ENCODE measurements around the gene CAMTA1.
A peak's percentile ranks its signal among the peaks of the same experiment; 100 is the strongest.

CAMTA1 gene

GRCh38 chr1:7401814-7402547, 616.7 kb downstream of the CAMTA1 start:
- H3K4me3 ChIP-seq (ENCODE audit: low read length): no peak overlapping the region
- TF ChIP-seq CTCF (conservative IDR thresholded peaks at IDR 0.05; ENCODE audit: low read length): no peak
- DNase-seq (ENCODE audit: low read depth): peak; percentile 97

GRCh38 chr1:7402548-7402850, 617.2 kb downstream of the CAMTA1 start:
- TF ChIP-seq CTCF (conservative IDR thresholded peaks at IDR 0.05; ENCODE audit: low read length): no peak
- DNase-seq (ENCODE audit: low read depth): no peak
- no peak overlapping the region for H3K4me3 ChIP-seq (ENCODE audit: low read length)

- DNase-seq (ENCODE audit: low read depth): no peak
- TF ChIP-seq CTCF (conservative IDR thresholded peaks at IDR 0.05; ENCODE audit: low read length): no peak
- H3K4me3 ChIP-seq (ENCODE audit: low read length): no peak overlapping the region
Measured at GRCh38 chr1:7403265-7404045, 618.2 kb downstream of the CAMTA1 start.

GRCh38 chr1:7404046-7404742, 618.9 kb downstream of the CAMTA1 start:
- no peak for DNase-seq (ENCODE audit: low read depth)
- no peak overlapping the region for H3K4me3 ChIP-seq (ENCODE audit: low read length)
- no peak for TF ChIP-seq CTCF (conservative IDR thresholded peaks at IDR 0.05; ENCODE audit: low read length)

GRCh38 chr1:7405844-7406500, 620.7 kb downstream of the CAMTA1 start:
- no peak for DNase-seq (ENCODE audit: low read depth)
- TF ChIP-seq CTCF (conservative IDR thresholded peaks at IDR 0.05; ENCODE audit: low read length): no peak
- no peak overlapping the region for H3K4me3 ChIP-seq (ENCODE audit: low read length)

GRCh38 chr1:7406641-7407543, 621.6 kb downstream of the CAMTA1 start:
- TF ChIP-seq CTCF (conservative IDR thresholded peaks at IDR 0.05; ENCODE audit: low read length): no peak
- no peak overlapping the region for H3K4me3 ChIP-seq (ENCODE audit: low read length)
- DNase-seq (ENCODE audit: low read depth): no peak
